Stomach smooth muscle (tissue), 2 donors: ENCODE results near the gene ATIC.

Experiments
- H3K27ac ChIP-seq: one replicate; pipeline ENCODE4 v1.7.0; 2013; ENCODE audit warnings: mild to moderate bottlenecking, low read length, inconsistent platforms
- H3K27me3 ChIP-seq, 2 donors: one replicate each; pipeline ENCODE4 v1.7.0; 2013; ENCODE audit warnings: low read length in 2 of 2; ENCODE audit not compliant: insufficient read depth in 2 of 2, control insufficient read depth in 1 of 2
- H3K36me3 ChIP-seq, 2 donors: one replicate each; pipeline ENCODE4 v1.7.0; 2013; ENCODE audit warnings: low read length in 2 of 2; ENCODE audit not compliant: control insufficient read depth in 2 of 2, insufficient read depth in 2 of 2
- H3K4me1 ChIP-seq: one replicate; pipeline ENCODE4 v1.7.0; 2013; ENCODE audit warnings: low read length; ENCODE audit not compliant: control insufficient read depth, insufficient read depth
- H3K4me3 ChIP-seq, 2 donors: one replicate each; pipeline ENCODE4 v1.7.0; 2013; ENCODE audit warnings: low read length in 2 of 2
- H3K9ac ChIP-seq, 2 donors: one replicate each; pipeline ENCODE4 v1.7.0; 2013; ENCODE audit warnings: low read length in 2 of 2, mild to moderate bottlenecking in 1 of 2
- H3K9me3 ChIP-seq, 2 donors: one replicate each; pipeline ENCODE4 v1.7.0; 2013; ENCODE audit warnings: low read length in 2 of 2; ENCODE audit not compliant: control insufficient read depth in 2 of 2
- donor health status: healthy.
- donor health status: Pancreatic carcinoma.

Gene ATIC

GRCh38 chr2:215377283-215377682 lies 65.4 kb downstream of the ATIC start:
- Histone ChIP-seq H3K36me3 (peaks cover 71 to 91% of the 10 kb centered on the region in 2 donors), H3K27ac (no peak overlapping the region), H3K4me3 (no peak overlapping the region), H3K27me3 (no peaks in the 10 kb centered on the region), H3K4me1 (no peaks in the 10 kb centered on the region), H3K9me3 (no peaks in the 10 kb centered on the region), H3K9ac (no peak overlapping the region)

DNA sequence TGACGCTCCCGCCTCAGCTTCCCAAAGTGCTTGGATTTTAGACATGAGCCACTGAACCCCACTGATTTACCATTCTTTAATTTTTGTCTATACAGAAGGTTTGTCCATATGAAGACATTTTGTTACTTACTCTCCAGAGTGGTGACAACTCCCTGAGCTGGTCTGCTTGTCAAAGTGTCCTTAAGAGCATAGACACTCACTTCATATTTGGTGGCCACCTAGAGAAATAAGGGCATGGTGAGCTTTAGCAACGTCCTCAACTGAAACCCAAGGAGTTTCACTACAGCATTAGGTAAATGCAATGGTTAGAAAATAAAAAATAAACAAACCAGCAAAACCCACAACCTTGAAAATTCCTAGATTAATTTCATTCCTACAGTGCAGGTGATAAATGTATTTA lies 66.2 kb downstream of the ATIC start:
- no peaks in the 10 kb centered on the region for H3K4me1 ChIP-seq
- no peaks in the 10 kb centered on the region for H3K9me3 ChIP-seq
- no peak overlapping the region for H3K4me3 ChIP-seq
- H3K27ac ChIP-seq = no peak overlapping the region
- no peaks in the 10 kb centered on the region for H3K27me3 ChIP-seq
- no peak overlapping the region for H3K9ac ChIP-seq
- peaks cover 76 to 87% of the 10 kb centered on the region in 2 donors for H3K36me3 ChIP-seq

DNA sequence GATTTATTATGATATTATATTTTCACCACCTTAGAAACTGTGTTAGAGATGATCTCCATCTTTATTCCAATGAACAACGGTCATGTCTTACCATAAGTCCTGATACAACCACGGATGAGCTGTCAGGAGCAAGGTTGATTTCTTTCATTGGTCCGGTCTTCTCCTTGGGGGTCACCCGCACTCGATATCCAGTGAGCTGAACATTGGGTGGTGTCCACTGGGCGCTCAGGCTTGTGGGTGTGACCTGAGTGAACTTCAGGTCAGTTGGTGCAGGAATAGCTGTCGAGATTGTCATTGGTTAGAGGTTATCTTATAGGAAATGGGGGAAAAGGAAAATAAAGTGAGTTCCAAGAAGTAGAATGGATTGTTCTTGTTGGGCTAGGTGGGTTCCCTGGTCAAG lies 67.2 kb downstream of the ATIC start:
- no peak overlapping the region for H3K27ac ChIP-seq
- H3K9me3 ChIP-seq = no peaks in the 10 kb centered on the region
- H3K27me3 ChIP-seq = no peaks in the 10 kb centered on the region
- H3K4me3 ChIP-seq = no peak overlapping the region
- H3K36me3 ChIP-seq = peaks cover 79 to 88% of the 10 kb centered on the region in 2 donors
- H3K4me1 ChIP-seq = no peaks in the 10 kb centered on the region
- H3K9ac ChIP-seq = no peak overlapping the region

DNA sequence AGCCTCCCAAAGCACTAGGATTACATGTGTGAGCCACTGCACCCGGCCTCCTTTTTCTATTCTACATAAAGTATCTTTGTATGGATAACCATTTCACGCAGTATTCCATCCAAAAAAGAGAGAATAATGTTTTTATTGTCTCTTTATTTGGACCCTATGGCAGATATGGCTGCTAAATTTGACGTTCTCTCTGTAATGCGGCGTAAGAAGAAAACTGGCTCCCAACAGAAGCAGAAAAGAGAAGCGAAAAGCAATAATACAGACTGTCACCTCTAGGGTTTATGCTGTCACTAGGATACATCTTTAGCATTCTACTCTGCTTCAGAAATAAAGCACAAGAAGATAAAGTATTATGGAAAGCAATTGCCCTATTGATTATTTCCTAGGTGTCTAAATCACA lies 68.1 kb downstream of the ATIC start:
- Histone ChIP-seq H3K36me3 (peaks cover 78 to 87% of the 10 kb centered on the region in 2 donors), H3K27ac (no peak overlapping the region), H3K4me1 (no peaks in the 10 kb centered on the region), H3K9ac (no peak overlapping the region), H3K27me3 (no peaks in the 10 kb centered on the region), H3K4me3 (no peak overlapping the region), H3K9me3 (no peaks in the 10 kb centered on the region)

DNA sequence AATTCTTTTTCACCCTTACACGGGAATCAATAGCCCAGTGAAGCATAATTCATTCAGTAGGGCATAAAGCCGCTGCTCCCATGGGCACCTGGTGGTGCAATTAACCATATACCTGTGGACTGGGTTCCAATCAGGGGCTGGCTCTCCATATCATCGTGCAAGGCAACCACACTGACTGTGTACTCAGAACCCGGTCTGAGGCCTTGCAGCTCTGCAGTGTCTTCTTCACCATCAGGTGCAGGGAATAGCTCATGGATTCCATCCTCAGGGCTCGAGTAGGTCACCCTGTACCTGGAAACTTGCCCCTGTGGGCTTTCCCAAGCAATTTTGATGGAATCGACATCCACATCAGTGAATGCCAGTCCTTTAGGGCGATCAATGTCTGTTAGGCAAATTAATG lies 68.8 kb downstream of the ATIC start:
- Histone ChIP-seq H3K4me1 (no peaks in the 10 kb centered on the region), H3K9ac (no peak overlapping the region), H3K4me3 (no peak overlapping the region), H3K9me3 (no peaks in the 10 kb centered on the region), H3K36me3 (peaks cover 71 to 80% of the 10 kb centered on the region in 2 donors), H3K27ac (no peak overlapping the region), H3K27me3 (no peaks in the 10 kb centered on the region)

- H3K4me3 ChIP-seq = no peak overlapping the region
- no peak overlapping the region for H3K9ac ChIP-seq
- H3K4me1 ChIP-seq = no peaks in the 10 kb centered on the region
- H3K36me3 ChIP-seq = peaks cover 67 to 79% of the 10 kb centered on the region in 2 donors
- H3K27ac ChIP-seq = no peak overlapping the region
- H3K27me3 ChIP-seq = no peaks in the 10 kb centered on the region
- H3K9me3 ChIP-seq = no peaks in the 10 kb centered on the region
These were observed 70.2 kb downstream of the ATIC start for GRCh38 chr2:215382011-215382410.

GRCh38 chr2:215382480-215382879 lies 70.6 kb downstream of the ATIC start:
- Histone ChIP-seq H3K9ac (no peak overlapping the region), H3K4me3 (no peak overlapping the region), H3K27ac (no peak overlapping the region), H3K36me3 (peaks cover 63 to 79% of the 10 kb centered on the region in 2 donors), H3K27me3 (no peaks in the 10 kb centered on the region), H3K9me3 (no peaks in the 10 kb centered on the region), H3K4me1 (no peaks in the 10 kb centered on the region)

GRCh38 chr2:215383652-215384279 lies 71.9 kb downstream of the ATIC start:
- H3K27me3 ChIP-seq = no peaks in the 10 kb centered on the region
- H3K9ac ChIP-seq = no peak overlapping the region
- H3K9me3 ChIP-seq = no peaks in the 10 kb centered on the region
- H3K36me3 ChIP-seq = peaks cover 66 to 79% of the 10 kb centered on the region in 2 donors
- no peak overlapping the region for H3K27ac ChIP-seq
- no peak overlapping the region for H3K4me3 ChIP-seq
- H3K4me1 ChIP-seq = no peaks in the 10 kb centered on the region

- Histone ChIP-seq H3K4me3 (no peak overlapping the region), H3K9ac (no peak overlapping the region), H3K27ac (no peak overlapping the region), H3K27me3 (no peaks in the 10 kb centered on the region), H3K9me3 (no peaks in the 10 kb centered on the region), H3K36me3 (peaks cover 63 to 75% of the 10 kb centered on the region in 2 donors), H3K4me1 (no peaks in the 10 kb centered on the region)
These were observed 72.9 kb downstream of the ATIC start for GRCh38 chr2:215384710-215385109.

DNA sequence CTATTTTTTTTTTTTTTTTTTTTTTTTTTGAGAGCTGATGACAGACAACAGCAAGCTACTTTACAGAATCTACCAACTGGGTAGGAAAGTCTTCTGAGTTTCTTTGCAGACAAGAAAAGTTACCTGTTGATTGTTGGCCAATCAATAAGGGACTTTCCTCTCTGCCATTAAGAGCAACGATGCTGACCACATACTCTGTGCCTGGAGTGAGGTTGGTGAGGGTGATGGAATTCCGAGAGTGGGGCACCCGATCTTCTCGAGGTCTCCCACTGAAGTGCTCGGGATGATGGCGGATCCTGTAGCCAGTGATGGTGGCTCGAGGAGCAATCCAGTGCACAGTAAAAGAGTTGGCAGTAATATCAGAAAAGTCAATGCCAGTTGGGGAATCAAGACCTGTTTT lies 74.7 kb downstream of the ATIC start:
- Histone ChIP-seq H3K36me3 (peaks cover 62 to 70% of the 10 kb centered on the region in 2 donors), H3K4me1 (no peaks in the 10 kb centered on the region), H3K9ac (no peak overlapping the region), H3K9me3 (no peaks in the 10 kb centered on the region), H3K27ac (no peak overlapping the region), H3K27me3 (no peaks in the 10 kb centered on the region), H3K4me3 (no peak overlapping the region)

GRCh38 chr2:215388002-215388728 lies 76.3 kb downstream of the ATIC start:
- Histone ChIP-seq H3K9me3 (no peaks in the 10 kb centered on the region), H3K27me3 (no peaks in the 10 kb centered on the region), H3K4me3 (no peak overlapping the region), H3K4me1 (no peaks in the 10 kb centered on the region), H3K36me3 (peaks cover 58 to 74% of the 10 kb centered on the region in 2 donors), H3K9ac (no peak overlapping the region), H3K27ac (peak overlapping the region; percentile 6)
